Kidney tubule cell (primary cell): ENCODE measurements around the gene AVP.

Experiments
- DNase-seq: peaks from one replicate; pipeline ENCODE4 v3.0.0-alpha.2; 2018; ENCODE audit warnings: low spot score

AVP gene

DNA sequence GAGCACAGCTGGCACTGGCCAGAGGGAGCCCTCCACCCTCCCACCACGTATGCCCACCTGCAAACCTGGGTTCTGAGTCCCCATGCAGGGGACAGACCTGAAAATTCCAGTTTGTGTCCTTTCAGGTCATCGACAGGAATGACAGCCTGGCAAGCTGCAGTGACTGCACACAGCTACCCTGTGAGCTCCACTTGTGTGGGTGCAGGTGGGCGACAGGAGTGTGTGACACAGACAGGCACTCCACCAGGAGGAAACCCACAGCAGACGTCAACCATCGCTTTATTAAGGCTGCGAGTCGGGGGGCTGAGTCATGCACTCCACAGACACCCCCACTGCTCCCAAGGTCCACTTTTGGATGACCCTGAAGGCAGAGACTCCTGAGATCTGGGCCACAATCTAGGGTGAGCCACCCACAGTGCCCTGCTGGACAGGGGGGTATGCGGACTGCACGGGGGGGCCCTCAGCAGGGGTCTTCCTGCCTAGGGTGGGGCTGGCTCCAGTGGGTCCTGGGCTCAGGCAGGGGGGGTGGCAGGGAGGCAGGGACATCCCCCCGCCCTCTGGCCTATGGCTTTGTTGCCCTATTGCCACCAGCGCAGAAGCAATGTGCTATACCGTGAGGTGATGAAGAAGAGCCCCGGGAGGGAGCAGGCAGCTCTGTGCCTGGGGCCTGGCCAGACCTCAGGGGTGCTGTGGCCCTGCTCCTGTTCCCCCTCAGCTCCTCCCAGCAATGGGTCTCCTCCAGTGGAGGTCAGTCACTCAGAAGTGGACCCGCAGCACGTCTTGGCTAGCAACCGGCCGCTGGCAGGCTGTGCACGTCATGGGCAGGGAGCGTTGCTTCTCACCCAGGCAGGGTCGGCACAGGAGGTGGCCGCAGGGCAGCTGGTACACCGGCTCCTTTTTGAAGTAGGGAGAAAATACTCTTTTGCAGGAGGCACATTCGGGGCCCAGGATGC, 25.1 kb upstream of the AVP start:
- no peak for DNase-seq

DNA sequence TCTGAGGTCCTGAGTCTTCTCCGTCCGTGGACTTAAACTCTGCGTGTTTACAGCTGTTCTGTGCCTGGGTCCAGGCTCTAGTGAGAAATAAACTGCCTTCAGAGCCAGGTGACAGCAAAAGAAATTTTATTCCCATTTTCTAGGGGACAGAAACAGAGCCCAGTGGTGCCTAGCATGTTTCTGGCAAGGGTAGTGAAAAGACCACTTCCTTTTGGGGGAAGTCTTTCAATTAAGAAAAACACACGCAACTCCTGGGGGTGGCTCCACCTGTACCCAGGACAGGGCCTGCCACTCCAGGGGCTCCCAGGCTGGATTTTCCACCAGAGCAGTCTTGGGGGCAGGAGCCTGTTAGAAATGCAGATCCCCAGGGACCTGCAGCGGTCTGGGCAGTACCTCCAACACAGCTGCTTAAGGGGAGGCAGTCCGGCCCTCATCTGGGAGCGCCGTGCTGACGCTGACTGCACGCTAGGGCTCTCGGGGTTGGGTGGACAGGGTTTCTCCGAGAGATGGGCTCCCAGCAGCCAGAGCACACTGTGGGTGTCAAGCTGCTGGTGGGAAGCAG, 23.0 kb upstream of the AVP start:
- DNase-seq: no peak

DNA sequence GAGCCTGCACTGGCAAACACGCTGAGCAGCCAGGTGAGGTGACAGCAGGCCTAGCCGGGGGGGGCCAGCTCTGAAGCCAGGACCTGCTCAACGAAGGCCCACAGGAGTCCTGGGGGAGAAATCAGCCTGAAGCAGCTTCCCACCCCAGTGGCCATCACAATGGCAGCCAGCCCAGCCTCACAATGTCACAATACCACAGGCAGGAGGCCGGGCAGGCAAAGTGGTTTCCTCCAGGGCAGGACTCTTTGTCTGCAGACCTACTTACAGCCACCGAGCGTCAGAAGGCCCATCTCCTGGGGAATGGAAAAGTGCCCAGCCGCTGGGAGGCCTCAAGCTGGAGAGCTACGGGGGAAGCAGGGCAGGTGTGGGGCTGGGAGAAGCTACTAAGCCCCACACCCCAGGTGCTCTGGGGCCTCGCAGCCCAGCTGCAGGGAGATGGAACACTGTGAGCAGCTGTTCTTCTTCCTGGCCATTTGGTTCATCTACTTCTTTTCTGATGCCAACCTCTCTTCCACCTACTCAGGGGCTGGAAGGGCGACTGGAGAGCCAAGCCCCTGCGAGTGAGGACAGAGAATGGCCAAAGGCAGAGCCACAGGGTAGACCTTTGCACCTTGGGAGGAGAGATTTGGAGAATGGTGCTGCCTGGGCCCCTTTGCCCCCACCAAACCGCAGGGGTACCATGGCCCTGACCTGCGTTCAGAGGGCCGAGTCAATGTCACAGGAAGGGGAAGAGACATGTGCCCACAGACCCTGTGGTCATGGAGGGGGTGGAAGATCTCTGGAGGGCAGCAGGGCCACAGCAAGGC, 22.3 kb upstream of the AVP start:
- DNase-seq: no peak

DNA sequence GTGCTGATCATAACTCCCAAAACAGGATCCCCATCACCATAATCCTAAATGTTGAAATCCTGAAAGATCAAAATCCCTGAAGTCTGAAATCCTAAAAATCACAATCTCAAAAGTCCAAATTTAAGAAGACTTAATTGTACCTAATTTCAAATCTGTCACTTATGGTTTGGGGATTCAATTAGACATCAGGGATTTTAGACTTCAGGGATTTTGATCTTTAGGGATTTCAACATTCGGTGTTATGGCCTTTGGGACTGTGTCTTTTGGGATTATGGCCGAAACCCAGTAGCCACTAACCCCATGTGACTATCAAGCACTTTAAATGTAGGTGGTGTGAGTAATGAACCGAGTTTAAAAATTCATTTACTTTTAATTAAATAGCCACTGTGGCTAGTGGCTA, 21.7 kb upstream of the AVP start:
- DNase-seq: no peak

DNA sequence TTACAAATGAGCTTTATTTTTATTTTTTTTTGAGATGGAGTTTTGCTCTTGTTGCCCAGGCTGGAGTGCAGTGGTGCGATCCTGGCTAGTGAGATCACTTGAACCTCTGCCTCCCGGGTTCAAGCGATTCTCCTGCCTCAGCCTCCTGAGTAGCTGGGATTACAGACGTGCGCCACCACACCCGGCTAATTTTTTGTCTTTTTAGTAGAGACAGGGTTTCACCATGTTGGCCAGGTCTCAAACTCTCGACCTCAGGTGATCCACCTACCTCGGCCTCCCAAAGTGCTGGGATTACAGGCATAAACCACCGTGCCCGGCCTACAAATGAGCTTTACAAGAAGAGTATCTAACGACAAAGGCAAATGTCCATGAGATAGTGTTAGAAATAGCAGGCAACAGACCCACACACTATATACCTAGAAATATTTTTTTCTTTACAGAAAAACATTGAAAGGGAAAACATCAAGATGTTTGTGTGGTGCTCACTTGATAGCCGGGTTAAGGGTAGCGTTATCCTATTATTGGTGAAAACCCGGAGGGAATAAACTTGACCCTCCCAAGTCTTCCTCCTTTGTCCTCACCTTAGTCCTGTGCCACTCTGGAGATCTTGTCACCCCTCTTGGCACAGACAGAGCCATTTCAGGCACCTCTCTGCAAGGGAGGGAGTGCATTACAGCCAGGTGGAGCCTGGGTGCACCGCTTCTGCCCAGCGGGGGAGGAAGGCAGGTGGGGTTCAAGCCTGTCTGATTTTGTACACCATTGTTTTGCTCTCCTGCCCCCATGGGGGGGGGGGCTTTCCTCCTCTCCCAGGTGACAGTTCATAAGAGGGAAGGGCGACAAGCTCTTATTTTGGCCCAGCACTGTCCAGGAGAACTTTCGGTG, 21.0 kb upstream of the AVP start:
- DNase-seq: no peak

DNA sequence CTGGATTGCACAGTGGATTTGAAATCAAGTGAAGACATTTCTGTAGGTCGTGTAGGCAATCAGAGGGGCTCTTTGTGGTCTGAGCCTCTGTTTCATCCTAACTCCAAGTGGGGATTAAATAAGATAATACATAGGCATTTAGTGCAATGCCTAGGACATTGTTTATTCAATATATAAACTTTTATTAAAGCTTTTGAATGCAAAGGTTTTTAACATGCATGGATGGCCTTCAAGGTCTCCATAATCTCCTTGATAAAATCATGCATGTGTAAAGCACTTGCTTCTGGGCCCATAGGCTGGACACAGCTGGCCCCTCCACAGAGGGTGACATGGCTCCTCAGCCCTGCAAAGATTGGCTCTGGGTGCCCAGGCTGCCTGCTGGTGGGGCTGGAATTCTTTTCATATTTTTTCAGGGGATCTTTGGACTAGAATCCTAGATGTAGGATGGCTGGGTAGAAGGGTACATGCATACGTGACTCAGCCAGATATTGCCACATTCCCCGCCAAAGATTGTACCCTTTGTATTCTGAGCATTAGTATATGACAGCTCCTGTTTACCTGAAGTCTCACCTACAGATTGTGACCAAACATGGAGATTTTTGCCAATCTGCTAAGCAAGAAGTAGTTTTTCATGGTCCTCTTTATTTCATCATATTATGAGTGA, 19.0 kb upstream of the AVP start:
- no peak for DNase-seq

DNA sequence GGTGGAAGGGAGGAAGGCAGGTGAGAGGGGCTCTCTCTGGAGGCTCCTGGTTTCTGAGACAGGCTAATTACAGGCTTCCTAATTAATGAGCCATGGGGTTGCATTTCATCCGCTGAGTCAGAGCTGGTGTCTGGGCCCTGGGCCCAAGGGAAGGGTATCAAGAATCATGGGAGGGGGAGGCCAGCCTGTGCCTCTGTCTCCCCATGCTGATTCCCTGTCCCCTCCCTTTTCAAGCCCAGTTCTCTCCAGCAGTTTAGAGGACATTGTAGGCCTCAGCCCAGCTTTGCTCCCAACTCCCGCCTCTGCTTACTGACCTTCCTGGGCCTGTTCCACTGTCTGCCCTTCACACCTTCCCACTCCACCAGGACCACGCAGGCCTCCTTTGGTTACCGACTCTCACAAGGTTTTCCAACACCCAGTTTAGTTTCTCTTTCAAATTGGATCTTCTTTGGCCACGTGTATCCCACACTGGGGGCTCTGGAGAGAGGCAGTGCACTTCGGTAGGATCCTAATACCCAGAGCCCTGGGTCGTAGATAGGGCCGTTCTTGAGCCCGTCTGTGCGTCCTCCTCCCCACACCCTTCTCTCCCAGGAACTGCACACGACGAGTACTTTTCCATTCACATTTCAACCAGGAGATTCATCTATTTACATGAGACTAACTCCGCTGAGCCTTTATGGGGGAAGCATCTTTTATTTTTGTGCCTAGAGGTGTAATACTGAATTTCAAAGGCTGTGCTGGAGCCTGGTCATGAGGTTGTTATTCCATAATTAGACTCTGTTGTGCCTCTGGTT, 18.2 kb upstream of the AVP start:
- no peak for DNase-seq

DNA sequence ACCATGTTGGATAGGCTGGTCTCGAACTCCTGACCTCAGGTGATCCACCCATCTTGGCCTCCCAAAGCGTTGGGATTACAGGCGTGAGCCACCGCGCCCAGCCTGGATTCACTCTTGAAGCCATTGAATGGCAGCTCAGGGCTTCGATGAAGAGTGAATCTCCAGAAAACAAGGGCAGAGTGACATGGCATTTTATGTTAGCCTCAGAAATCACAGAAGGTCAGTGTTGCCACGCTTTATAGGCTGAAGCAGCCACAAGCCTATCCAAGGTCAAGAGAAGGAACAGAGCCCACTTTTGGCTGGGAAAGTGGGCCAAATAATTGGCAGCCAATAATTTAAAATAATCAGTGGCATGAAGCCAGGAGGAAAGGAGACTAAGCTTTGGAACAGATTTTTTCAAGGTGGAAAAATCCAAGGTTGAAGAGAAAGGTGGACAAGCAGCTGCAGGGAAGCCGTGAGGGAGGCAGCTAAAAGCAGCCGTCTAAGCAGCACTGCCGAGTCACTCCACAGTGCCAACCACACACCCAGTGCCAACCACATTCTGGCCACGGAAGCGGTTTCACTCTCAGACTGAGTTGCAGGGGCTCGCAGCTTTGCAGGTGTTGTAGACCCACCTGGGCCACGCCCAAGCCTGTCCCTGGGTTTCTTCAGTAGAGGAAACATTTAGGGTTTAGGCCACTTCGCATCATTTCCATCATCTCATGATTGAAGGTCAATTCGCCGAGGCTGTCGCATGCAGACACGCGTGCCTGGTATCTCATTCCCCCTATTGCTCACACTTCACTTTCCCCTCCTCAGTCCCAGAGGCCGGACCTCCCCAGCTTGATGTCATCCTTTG, 17.4 kb upstream of the AVP start:
- no peak for DNase-seq

DNA sequence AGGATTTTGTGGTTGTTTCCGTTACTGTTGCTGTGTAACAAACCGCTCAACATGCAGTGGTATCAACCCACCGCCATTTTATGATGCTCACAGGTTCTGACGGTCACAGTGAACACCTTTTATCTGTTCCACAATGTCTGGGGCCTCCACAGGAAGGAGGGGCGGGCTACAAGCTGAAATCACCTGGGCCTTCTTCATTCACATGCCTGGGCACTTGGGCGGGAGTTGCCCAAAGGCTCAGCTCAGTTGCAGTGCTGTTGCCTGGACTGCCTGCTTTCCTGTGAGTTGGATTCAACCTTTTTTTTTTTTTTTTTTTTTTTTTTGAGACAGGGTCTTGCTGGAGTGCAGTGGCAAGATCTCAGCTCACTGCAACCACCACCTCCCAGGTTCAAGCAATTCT, 16.7 kb upstream of the AVP start:
- no peak for DNase-seq

DNA sequence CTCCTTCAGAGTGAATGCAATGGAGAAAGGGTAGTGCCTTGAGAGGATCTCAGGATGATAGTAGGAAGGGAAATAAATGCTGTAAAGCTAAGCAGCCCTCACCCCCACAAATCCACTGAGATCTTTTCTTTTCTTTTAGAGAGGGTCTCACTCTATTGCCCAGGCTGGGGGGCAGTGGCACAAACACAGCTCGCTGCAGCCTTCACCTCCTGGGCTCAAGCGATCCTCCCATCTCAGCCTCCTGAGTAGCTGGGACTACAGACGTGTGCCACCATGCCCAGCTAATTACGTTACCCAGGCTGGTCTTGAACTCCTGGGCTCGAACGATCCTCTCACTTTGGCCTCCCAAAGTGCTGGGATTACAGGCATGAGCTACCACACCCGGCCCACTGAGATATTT, 16.0 kb upstream of the AVP start:
- no peak for DNase-seq

DNA sequence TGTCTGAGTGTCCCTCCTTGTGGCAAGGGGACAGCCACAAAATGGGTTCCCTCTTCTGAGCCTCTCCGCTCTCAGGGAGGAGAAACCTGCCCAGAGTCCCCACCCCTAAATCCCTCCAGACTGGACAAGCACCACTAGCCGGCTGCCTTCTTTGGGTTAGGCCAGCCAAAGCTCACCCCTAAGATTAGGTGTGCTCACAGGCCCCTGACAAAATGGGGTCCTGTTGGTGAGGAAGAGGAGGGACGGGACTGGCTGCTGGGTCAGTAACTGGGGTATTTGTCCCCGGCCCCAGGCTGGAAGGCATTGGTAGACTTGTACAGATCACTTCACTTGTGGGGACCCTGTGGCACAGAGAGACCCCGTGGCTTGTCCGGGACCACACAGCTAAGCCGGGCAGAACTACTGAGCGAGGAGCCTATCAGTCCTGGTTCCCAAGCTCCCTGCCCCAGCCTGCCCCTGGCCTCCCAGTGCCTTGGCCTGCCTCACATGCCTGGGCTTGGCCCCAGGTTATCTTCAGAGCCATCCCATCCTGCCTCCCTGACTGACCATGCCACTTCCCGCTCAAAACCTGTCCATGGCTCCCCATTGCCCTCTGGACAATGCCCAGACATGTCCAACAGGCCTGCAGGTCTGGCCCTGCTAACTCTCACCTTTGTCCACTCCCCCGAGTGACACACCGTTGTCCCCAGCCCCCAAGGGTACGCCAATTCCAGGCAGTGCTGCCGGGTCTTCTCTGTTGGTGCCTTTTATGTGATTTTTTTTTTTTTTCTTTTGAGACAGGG, 10.5 kb upstream of the AVP start:
- no peak for DNase-seq

DNA sequence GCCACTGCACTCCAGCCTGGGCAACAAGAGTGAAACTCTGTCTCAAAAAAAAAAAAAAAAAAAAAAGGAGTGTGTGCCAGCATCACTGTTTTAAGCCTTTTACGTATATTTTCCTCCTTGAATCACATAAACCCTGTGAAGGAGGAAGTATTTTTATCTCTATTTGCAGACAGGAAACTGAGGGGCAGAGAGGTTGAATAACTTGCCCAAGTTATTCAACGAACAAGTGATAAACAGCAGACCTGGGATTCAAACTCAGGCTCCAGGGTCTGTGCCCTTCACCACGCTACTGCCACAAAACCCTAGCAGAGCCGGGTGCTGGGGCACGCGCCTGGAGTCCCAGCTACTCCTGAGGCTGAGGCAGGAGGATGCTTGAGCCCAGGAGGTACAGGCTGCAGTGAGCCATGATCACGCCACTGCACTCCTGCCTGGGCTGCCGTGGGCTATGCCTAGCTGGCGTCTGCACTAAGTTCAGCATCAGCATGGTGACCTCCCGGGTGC, 9.4 kb upstream of the AVP start:
- DNase-seq: no peak

DNA sequence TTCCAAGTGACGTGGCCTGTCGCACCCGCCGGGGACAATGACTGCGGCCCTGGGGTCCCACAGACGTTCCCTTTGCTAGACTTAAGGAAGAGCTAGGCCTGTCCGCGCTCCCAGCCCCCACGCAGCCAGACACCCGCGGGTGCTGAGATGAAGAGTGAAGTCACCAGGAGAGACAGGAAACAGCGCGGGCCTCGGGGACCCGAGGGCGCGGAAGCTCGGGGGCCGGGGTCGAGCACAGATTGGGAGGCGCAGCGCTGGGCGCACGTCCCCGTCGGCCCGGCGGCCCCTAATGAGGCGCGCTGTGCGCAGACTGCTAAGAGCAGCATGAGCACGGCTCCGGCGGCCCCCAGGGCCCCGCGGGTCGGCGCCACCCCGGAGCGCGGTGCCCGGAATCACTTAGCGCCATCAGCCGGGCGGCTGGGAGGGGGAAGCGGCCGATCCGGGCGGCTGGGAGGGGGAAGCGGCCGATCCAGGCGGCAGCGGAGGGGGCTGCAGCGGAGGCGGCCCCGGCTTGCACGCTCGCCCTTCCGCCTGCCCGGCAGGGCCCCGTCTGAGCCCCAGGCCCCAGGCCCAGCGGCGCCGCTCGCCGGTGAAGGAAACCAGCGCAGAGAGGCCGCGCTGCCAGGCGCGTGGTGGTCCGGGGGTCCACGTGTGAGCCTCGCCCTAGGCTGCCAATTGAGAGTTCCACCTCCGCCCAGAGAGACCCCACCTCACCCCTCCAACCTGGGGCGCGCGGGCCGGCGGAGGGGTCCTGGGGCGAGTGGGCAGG, 8.3 kb upstream of the AVP start:
- no peak for DNase-seq

DNA sequence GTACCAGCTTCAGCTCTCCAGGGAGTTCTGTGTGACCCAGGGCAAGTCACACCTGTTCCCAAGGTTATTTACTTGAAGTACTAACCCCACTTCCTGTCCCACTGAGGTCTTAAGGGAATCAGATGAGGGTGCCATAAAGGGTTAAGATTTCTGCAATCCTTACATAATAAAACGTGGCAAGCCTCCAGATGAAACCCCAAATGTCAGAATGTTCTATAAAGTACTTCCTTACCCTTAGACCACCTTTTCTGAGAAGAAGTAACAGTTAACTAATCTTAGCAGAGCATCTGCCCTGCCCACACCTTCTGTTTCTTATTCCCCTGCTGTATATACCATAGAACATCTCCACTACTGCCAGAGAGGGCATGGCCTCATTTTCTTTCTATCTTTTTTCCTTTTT, 6.0 kb upstream of the AVP start:
- no peak for DNase-seq

DNA sequence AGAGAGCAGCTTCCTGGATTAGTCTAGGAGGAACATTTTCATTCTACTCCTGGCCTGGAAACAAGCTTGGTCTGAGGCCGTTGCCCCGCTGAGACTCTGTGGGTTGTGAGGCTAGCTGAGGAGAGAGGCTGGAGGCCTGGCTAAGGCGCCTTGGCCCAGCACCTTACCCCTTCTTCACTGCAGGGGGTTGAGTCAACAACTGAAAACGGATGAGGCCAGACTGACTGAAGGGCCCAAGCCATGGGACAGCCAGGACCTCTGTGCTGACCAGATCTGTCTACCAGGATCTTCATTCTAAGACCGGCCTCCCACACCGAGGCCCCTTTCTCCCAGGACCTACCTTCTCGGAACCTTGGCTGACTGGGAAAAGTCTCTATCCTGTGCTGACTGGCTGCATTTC, 3.5 kb upstream of the AVP start:
- no peak for DNase-seq

DNA sequence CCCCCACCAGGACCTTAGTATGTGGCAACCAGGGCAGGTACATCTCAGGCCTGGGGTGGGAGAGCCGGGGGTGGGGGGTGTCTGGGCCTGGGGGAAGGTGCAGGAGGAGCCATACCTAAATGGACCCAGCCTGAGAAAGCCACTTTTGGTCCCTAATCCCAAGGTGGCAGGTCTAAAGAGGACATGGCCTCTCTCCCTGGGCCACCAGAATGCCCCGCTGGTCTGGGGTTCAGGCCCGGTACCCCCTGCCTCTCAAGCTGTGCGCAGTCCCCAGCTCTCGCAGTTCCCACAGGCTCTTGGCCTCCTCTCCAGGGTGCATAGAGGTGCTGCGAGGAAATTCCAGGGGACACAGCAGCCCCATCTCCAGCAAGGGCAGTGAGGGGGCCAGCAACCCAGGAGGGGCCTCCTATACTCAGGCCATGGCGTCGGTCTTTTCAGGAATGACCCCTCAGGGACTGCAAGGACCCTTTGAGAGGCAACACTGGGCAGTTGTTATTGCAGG, 1.1 kb upstream of the AVP start:
- no peak for DNase-seq

DNA sequence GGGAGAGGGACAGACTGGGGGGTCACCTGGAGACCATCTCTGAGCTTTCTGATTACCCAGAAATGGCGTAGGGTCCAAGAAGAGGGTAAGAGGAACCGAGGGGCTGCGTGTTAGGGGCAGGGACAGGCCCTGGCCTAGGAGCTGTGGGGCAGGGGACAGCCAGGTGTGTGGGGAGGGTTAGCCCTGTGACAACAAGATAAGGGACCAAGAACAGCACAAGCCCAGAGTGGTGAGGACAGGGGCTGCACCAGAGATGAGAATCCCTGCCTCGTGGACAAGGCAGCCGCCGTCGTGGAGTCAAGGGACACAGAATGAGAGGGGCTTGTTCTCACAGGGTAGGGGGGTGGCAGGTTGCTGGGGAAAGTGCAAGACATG, 449 bp upstream of the AVP start:
- DNase-seq: no peak
